NT2/D1 (cell line): ENCODE measurements around the gene SEMA4F.

Experiments
- DNase-seq: peaks from one replicate; pipeline ENCODE4 v3.0.0-alpha.2; 2011; ENCODE audit warnings: low read depth, low spot score
- H3K27me3 ChIP-seq: 2 replicates; pipeline ENCODE4 v1.6.0; 2011; ENCODE audit warnings: mild to moderate bottlenecking; ENCODE audit not compliant: insufficient read length, insufficient read depth
- H3K36me3 ChIP-seq: 2 replicates; pipeline ENCODE4 v1.6.1; 2011; ENCODE audit warnings: mild to moderate bottlenecking, low read length, mixed read lengths; ENCODE audit not compliant: insufficient read depth, insufficient read length
- H3K4me1 ChIP-seq: 2 replicates; pipeline ENCODE4 v1.5.1; 2011; ENCODE audit not compliant: insufficient read depth, insufficient read length
- H3K4me3 ChIP-seq: 2 replicates; pipeline ENCODE4 v1.5.1; 2011; ENCODE audit warnings: low read depth; ENCODE audit not compliant: insufficient read length
- H3K9ac ChIP-seq: 2 replicates; pipeline ENCODE4 v1.6.0; 2011; ENCODE audit warnings: low read depth; ENCODE audit not compliant: insufficient read length
- H3K9me3 ChIP-seq: 2 replicates; pipeline ENCODE4 v1.5.1; 2011; ENCODE audit warnings: mild to moderate bottlenecking, low read length; ENCODE audit not compliant: insufficient read depth
- SUZ12 ChIP-seq: IDR thresholded peaks from 2 replicates; pipeline ENCODE4 v1.6.1; 2011; ENCODE audit not compliant: insufficient read length, insufficient read depth; ENCODE audit errors: extremely low read depth
- YY1 ChIP-seq: IDR thresholded peaks from 2 replicates; pipeline ENCODE4 v1.6.1; 2011; ENCODE audit not compliant: insufficient read length, insufficient read depth
- ZNF274 ChIP-seq: IDR thresholded peaks from 2 replicates; pipeline ENCODE4 v1.6.1; 2011; ENCODE audit warnings: mild to moderate bottlenecking, low read depth, low read length

The SEMA4F gene

GRCh38 chr2:74670263-74670662, 16.2 kb downstream of the SEMA4F start:
- no peaks in the 10 kb centered on the region for H3K9me3 ChIP-seq
- H3K4me3 ChIP-seq: no peak overlapping the region
- no peak for DNase-seq
- H3K9ac ChIP-seq: no peak overlapping the region
- H3K27me3 ChIP-seq: no peaks in the 10 kb centered on the region
- peaks cover 6% of the 10 kb centered on the region for H3K36me3 ChIP-seq
- no peaks in the 10 kb centered on the region for H3K4me1 ChIP-seq
- TF ChIP-seq SUZ12 (no peak), YY1 (no peak), ZNF274 (no peak)

DNA sequence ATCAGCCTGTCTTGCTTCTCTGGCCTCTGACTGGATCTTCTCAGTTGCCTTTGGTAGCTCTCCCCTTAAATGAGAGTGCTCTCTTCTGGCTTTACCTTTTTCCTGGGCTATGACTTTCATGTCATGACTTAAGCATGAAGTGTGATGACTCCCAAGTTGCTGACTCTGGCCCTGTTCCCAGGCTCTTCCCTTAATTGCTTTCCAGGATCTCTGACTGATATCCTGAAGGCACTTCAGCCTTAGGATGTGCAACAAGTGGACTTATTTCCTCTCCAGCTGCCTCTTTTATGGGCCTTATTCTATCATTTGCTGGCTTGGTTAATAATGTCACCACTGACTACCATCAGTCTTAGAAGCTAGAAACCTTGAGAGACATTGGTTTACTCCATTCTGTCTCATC, 17.4 kb downstream of the SEMA4F start:
- TF ChIP-seq ZNF274 (no peak), YY1 (no peak), SUZ12 (no peak)
- DNase-seq: no peak
- H3K4me3 ChIP-seq: no peak overlapping the region
- peaks cover 16% of the 10 kb centered on the region for H3K36me3 ChIP-seq
- no peaks in the 10 kb centered on the region for H3K4me1 ChIP-seq
- H3K9ac ChIP-seq: no peak overlapping the region
- no peaks in the 10 kb centered on the region for H3K27me3 ChIP-seq
- no peaks in the 10 kb centered on the region for H3K9me3 ChIP-seq

- Histone ChIP-seq H3K4me3 (no peak overlapping the region), H3K9ac (no peak overlapping the region), H3K9me3 (no peaks in the 10 kb centered on the region), H3K27me3 (no peaks in the 10 kb centered on the region), H3K4me1 (no peaks in the 10 kb centered on the region), H3K36me3 (peaks cover 16% of the 10 kb centered on the region)
- DNase-seq: no peak
- TF ChIP-seq SUZ12: no peak
- TF ChIP-seq YY1: no peak
- no peak for TF ChIP-seq ZNF274
Observed at GRCh38 chr2:74673826-74674528, 19.9 kb downstream of the SEMA4F start.

DNA sequence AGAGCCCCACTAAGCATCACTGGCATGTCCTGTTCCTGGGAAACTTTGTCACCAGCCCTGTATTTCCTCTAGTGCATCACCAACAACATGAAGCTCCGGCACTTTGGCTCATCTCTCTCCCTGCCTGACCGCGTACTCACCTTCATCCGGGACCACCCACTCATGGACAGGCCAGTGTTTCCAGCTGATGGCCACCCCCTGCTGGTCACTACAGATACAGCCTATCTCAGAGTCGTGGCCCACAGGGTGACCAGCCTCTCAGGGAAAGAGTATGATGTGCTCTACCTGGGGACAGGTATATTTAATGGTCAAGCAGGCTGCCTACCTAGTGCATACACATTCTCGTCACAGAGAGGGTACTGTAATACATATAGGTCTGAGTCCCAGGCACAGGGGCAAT, 21.0 kb downstream of the SEMA4F start:
- no peaks in the 10 kb centered on the region for H3K9me3 ChIP-seq
- TF ChIP-seq YY1: no peak
- TF ChIP-seq ZNF274: no peak
- TF ChIP-seq SUZ12: no peak
- H3K36me3 ChIP-seq: peaks cover 24% of the 10 kb centered on the region
- DNase-seq: no peak
- H3K9ac ChIP-seq: no peak overlapping the region
- no peaks in the 10 kb centered on the region for H3K4me1 ChIP-seq
- H3K4me3 ChIP-seq: no peak overlapping the region
- H3K27me3 ChIP-seq: no peaks in the 10 kb centered on the region

DNA sequence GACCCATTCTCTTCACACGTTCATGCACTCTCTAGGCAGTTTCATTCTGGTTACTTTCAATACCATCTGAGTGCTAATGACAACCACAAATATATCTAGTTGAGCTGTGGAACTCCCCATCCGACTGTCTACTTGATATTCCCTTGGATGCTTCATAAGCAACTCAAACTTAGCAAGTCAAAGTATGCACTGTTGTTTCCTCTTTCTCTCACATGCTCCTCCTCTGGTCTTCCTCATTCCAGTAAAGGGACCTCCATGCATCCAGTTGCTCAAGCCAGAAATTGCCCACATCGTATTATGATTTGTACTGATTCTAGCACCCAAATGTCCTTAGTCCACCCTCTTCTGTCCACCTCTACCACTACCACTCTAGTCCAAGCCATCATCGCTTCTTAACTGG, 22.3 kb downstream of the SEMA4F start:
- Histone ChIP-seq H3K4me1 (no peaks in the 10 kb centered on the region), H3K27me3 (no peaks in the 10 kb centered on the region), H3K4me3 (no peak overlapping the region), H3K36me3 (peaks cover 25% of the 10 kb centered on the region), H3K9ac (no peak overlapping the region), H3K9me3 (no peaks in the 10 kb centered on the region)
- DNase-seq: no peak
- TF ChIP-seq YY1 (no peak), SUZ12 (no peak), ZNF274 (no peak)

DNA sequence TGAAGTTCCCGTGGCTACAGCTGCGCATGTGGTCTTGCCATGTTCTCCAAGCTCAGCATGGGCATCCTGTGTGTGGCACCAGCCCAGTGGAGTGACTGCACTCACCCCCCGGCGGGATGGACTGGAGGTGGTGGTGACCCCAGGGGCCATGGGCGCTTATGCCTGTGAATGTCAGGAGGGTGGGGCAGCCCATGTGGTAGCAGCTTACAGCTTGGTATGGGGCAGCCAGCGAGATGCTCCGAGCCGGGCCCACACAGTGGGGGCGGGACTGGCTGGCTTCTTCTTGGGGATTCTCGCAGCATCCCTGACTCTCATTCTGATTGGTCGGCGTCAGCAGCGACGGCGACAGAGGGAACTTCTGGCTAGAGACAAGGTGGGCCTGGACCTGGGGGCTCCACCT, 25.6 kb downstream of the SEMA4F start:
- H3K9me3 ChIP-seq: no peaks in the 10 kb centered on the region
- H3K4me3 ChIP-seq: no peak overlapping the region
- H3K27me3 ChIP-seq: no peaks in the 10 kb centered on the region
- DNase-seq: no peak
- no peaks in the 10 kb centered on the region for H3K4me1 ChIP-seq
- no peak for TF ChIP-seq YY1
- TF ChIP-seq SUZ12: no peak
- no peak for TF ChIP-seq ZNF274
- H3K9ac ChIP-seq: no peak overlapping the region
- peaks cover 25% of the 10 kb centered on the region for H3K36me3 ChIP-seq

DNA sequence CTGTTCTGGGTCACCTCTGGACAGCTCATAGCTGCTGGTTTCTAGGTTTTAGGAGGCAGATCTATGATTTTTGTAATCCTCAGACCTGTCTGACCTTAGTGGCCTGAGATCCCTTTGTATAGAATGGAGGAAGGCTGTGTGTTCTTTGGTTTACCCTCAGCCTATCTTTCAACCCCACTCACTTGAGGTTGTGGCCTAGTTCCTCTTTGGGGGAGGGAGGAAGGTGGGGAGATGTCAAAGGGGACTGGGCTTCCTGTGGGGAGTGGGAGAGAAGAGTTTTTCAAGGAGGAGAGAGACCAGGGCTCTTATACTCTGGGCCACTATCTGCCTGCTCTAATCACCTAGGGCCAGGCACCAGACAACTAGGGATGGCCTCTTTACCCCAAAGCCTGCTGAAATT, 28.5 kb downstream of the SEMA4F start:
- Histone ChIP-seq H3K9me3 (peaks cover 4% of the 10 kb centered on the region; the same call in 1 of the 2 replicates), H3K27me3 (no peaks in the 10 kb centered on the region), H3K4me3 (no peak overlapping the region), H3K4me1 (no peaks in the 10 kb centered on the region), H3K9ac (no peak overlapping the region), H3K36me3 (peaks cover 8% of the 10 kb centered on the region)
- no peak for DNase-seq
- TF ChIP-seq SUZ12 (no peak), YY1 (no peak), ZNF274 (no peak)
